Gastroesophageal sphincter (tissue), 4 donors: Measurements from ENCODE around the gene MFAP3. TPM values are rescaled to one million over a fixed set of nuclear protein-coding genes. Genes with fewer than 3 reads are reported as not detected.

Source experiments
- ATAC-seq: fragments of 150-250 bp; one replicate; pipeline ENCODE4 v1.9.1; 2016; ENCODE audit warnings: mild to moderate bottlenecking, moderate library complexity
- H3K27ac ChIP-seq, 4 donors: fragments of 200-600 bp; sonication (generic) in 3 of 4; 1 replicate in 3 of 4; 2 replicates in 1 of 4; pipeline ENCODE4 v1.5.1; 2016 to 2019
- H3K27me3 ChIP-seq: fragments of 200-600 bp; sonication (generic); one replicate; pipeline ENCODE4 v1.5.1; 2019
- H3K36me3 ChIP-seq, 2 donors: fragments of 200-600 bp; sonication (generic); one replicate each; pipeline ENCODE4 v1.5.1; 2019; ENCODE audit warnings: control low read depth in 1 of 2
- H3K4me1 ChIP-seq, 3 donors: fragments of 200-600 bp; sonication (generic); 1 replicate in 2 of 3; 2 replicates in 1 of 3; pipeline ENCODE4 v1.5.1; 2016 to 2019; ENCODE audit warnings: control low read depth in 2 of 3
- H3K4me3 ChIP-seq, 2 donors: fragments of 200-600 bp; sonication (generic); one replicate each; pipeline ENCODE4 v1.5.1; 2019; ENCODE audit warnings: mild to moderate bottlenecking in 1 of 2, moderate library complexity in 1 of 2
- H3K9me3 ChIP-seq, 3 donors: fragments of 200-600 bp; sonication (generic); one replicate each; pipeline ENCODE4 v1.5.1; 2017 to 2019; ENCODE audit warnings: control low read depth in 2 of 3
- EP300 ChIP-seq: sonication (generic); formaldehyde crosslinking; IDR thresholded peaks from one replicate; pipeline ENCODE4 v1.6.1; 2017; ENCODE audit warnings: antibody characterized with exemption, mild to moderate bottlenecking
- POLR2A ChIP-seq, 2 donors: fragments of 450-650 bp; IDR thresholded peaks; one replicate each; pipeline ENCODE4 v1.6.1; 2017; ENCODE audit warnings: antibody characterized with exemption in 2 of 2, mild to moderate bottlenecking in 2 of 2, moderate library complexity in 1 of 2
- POLR2AphosphoS5 ChIP-seq: sonication (generic); formaldehyde crosslinking; IDR thresholded peaks from one replicate; pipeline ENCODE4 v1.6.1; 2017; ENCODE audit warnings: antibody characterized with exemption
- WGBS, 2 donors: methylation state at CpG; one replicate each; pipeline ENCODE4 v1.1.5; 2018; ENCODE audit warnings: low coverage in 1 of 2; 5-methylcytosine and 5-hydroxymethylcytosine counted together
- total RNA-seq, 4 donors: library from RNA; depleted of rRNA; stranded (reverse); fragments of >200 nt; gene quantifications; one replicate each; pipeline ENCODE4 v1.1.0, GENCODE V29; 2016
- TF ChIP-seq, protein P1 (sequence below), 4 experiments: fragments of 200-600 bp in 2 of 4; fragments of 450-650 bp in 2 of 4; sonication (generic) in 1 of 4; IDR thresholded peaks; one replicate each; pipeline ENCODE4 v1.5.1; 2017 to 2019; ENCODE audit warnings: antibody characterized with exemption in 4 of 4, mild to moderate bottlenecking in 2 of 4, moderate library complexity in 2 of 4

Gene MFAP3
- total RNA-seq, 4 donors from 2014 or later, result 25.7 to 36.9 (median 27.0) TPM

DNA sequence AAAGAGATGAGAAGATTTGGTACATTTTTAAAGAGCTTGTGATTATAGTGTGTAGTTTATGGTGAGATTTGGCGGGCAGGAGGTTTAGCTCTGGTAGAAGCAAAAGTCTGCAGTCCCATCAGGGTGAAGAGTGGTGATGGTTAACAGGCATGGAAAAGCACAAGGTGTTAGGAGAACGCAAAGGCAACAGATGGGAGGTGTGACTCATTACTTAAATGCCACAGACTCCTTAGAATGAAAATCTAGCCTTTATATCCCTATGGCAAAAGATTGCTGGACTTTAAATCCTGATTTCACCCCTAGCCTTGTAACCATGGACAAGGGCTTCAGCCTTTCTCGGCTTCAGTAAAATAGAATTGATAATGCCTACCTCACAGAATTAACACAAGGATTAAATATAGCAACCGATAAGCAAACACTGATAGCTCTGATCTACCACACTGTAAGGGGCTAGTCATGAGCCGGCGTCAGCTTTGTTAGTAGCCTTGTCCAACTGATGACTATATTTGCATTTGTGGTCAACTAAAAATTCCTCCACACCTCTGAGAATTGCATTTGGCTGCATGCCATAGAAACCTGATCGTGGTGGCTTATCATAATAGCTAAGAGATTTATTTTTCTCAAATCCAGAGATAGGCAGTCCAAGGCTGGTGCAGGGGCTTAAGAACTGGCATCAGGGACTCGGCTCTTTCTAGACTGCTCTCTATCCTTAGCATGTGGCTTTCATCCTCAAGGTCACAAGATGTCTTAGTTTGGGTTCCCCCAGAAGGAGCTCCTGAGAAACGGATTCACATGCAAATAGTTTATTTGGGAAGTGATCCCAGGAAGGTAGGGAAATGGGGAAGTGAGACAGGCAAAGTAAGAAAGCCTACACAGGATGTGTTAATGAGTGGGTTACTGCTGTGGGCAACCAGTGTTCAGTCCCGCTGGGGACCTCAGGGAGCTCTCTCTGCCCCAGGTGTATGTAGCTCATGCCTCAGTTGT, 19.6 kb downstream of the MFAP3 start:
- TF ChIP-seq EP300 (no peak), POLR2AphosphoS5 (no peak), POLR2A (IDR thresholded peaks at IDR 0.05) (no peak)
- TF ChIP-seq, protein P1, sequence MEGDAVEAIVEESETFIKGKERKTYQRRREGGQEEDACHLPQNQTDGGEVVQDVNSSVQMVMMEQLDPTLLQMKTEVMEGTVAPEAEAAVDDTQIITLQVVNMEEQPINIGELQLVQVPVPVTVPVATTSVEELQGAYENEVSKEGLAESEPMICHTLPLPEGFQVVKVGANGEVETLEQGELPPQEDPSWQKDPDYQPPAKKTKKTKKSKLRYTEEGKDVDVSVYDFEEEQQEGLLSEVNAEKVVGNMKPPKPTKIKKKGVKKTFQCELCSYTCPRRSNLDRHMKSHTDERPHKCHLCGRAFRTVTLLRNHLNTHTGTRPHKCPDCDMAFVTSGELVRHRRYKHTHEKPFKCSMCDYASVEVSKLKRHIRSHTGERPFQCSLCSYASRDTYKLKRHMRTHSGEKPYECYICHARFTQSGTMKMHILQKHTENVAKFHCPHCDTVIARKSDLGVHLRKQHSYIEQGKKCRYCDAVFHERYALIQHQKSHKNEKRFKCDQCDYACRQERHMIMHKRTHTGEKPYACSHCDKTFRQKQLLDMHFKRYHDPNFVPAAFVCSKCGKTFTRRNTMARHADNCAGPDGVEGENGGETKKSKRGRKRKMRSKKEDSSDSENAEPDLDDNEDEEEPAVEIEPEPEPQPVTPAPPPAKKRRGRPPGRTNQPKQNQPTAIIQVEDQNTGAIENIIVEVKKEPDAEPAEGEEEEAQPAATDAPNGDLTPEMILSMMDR (IDR thresholded peaks at IDR 0.05), result no peak
- Histone ChIP-seq H3K36me3 (peaks cover 2 to 30% of the 10 kb centered on the region in 2 donors), H3K4me3 (no peak overlapping the region), H3K4me1 (peaks cover 0 to 12% (median 0%) of the 10 kb centered on the region in 3 donors), H3K9me3 (no peaks in the 10 kb centered on the region), H3K27me3 (no peaks in the 10 kb centered on the region), H3K27ac (no peak overlapping the region)
- ATAC-seq, result no peak
- WGBS, 2 donors, result 71 to 74% methylated on average over 8 to 10 of the region's 10 CpGs

DNA sequence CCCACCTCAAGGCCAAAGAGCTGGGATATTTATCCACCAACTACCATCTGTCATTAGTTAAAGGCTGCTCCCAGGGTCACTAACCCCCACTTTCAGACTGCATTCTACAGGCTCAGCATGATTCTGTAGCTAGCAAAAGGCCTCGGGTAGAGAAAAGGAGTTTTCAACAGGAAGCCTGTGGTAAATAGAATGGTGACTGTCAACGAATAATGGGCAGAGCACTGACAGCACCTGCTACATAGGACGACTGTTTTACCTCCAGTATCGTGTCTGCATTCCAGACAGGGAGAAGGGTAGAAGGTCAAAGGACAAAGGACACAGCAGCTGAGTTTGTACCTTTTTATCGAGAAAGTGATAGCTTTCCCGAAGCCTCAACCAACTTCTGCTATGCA, 20.3 kb downstream of the MFAP3 start:
- ATAC-seq, result no peak

DNA sequence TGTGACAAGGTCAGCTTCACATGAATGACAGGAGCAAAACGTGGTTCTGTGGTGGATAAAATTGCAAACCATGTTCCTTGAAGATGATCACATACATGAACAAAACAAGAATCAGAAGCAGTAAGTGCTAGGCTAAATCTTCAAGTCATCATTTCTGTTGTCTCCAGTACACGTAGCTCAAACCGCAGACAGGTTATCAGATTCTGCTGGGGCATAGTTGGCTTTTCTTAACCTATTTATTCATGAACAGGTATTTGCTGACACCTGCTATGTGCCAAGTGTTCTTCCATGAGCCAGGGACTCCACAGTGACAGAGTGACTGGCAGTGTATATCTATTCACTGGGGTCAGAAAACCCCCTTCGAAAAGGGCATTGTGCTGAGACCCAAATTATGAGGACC, 20.8 kb downstream of the MFAP3 start:
- no peak for ATAC-seq
- Histone ChIP-seq H3K9me3 (no peaks in the 10 kb centered on the region), H3K27me3 (no peaks in the 10 kb centered on the region), H3K4me1 (peaks cover 0 to 12% (median 0%) of the 10 kb centered on the region in 3 donors), H3K4me3 (no peak overlapping the region), H3K36me3 (peaks cover 0 to 18% of the 10 kb centered on the region in 2 donors), H3K27ac (no peak overlapping the region)
- TF ChIP-seq EP300, result no peak
- TF ChIP-seq, protein P1 (IDR thresholded peaks at IDR 0.05), result no peak
- TF ChIP-seq POLR2A (IDR thresholded peaks at IDR 0.05), result no peak
- no peak for TF ChIP-seq POLR2AphosphoS5
- 79 to 100% methylated on average over 2 to 3 of the region's 4 CpGs for WGBS, 2 donors

More for the DNA sequence above, 20.3 kb downstream of the MFAP3 start:
- no peaks in the 10 kb centered on the region for H3K9me3 ChIP-seq
- H3K4me3 ChIP-seq, result no peak overlapping the region
- H3K36me3 ChIP-seq, result peaks cover 1 to 23% of the 10 kb centered on the region in 2 donors
- TF ChIP-seq, protein P1 (IDR thresholded peaks at IDR 0.05), result no peak
- TF ChIP-seq POLR2A (IDR thresholded peaks at IDR 0.05) (no peak), POLR2AphosphoS5 (no peak), EP300 (no peak)
- H3K4me1 ChIP-seq, result peaks cover 0 to 12% (median 0%) of the 10 kb centered on the region in 3 donors
- no peak overlapping the region for H3K27ac ChIP-seq
- H3K27me3 ChIP-seq, result no peaks in the 10 kb centered on the region
- 50 to 60% methylated on average over 4 to 6 of the region's 6 CpGs for WGBS, 2 donors

DNA sequence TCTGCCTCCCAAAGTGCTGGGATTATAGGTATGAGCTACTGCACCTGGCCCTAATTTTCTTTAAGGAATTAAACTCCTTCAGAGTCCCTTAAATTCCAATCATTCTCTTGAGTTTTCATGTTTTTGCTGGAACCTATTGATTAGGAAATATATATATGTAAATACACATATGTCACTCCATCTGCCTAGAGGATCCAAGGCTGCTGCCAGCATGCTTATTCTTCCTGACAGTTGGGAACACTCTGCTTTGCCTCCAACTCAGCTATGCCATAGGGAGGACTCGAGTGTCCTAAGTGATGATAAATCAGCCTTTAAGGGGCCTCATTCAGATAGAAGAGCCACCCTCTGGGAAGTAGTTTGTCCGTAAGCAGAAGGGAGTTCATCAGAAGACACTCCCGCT, 21.8 kb downstream of the MFAP3 start:
- H3K4me3 ChIP-seq, result no peak overlapping the region
- no peak overlapping the region for H3K27ac ChIP-seq
- no peak for TF ChIP-seq POLR2AphosphoS5
- TF ChIP-seq POLR2A (IDR thresholded peaks at IDR 0.05), result no peak
- TF ChIP-seq, protein P1 (IDR thresholded peaks at IDR 0.05), result no peak
- TF ChIP-seq EP300, result no peak
- no peak for ATAC-seq
- H3K36me3 ChIP-seq, result peaks cover 0 to 7% of the 10 kb centered on the region in 2 donors
- H3K9me3 ChIP-seq, result no peaks in the 10 kb centered on the region
- WGBS, 2 donors, result 81 to 83% methylated on average over 1 to 3 of the region's 3 CpGs
- H3K4me1 ChIP-seq, result peaks cover 0 to 12% (median 0%) of the 10 kb centered on the region in 3 donors
- H3K27me3 ChIP-seq, result no peaks in the 10 kb centered on the region

DNA sequence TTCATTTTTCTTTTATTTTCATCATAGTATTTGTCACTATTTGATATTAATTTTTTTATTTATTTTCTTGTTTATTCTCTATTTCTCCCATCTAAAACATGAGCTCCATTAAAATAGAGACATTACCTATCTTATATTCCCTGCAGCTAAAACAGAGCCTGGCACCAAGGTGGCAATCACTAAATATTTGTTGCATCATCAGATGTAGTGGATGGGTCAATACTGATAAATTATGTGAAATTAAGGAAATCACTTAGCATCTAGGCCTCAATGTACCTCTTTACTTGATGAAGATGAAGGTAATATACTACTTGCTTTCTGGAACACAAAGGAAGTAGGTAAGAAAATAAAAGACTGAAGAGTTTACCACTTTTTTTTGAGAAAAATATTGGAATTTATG, 24.6 kb downstream of the MFAP3 start:
- Histone ChIP-seq H3K9me3 (no peaks in the 10 kb centered on the region), H3K27ac (no peak overlapping the region), H3K4me3 (no peak overlapping the region), H3K36me3 (peaks cover 0 to 5% of the 10 kb centered on the region in 2 donors), H3K4me1 (peaks cover 0 to 6% (median 0%) of the 10 kb centered on the region in 3 donors), H3K27me3 (no peaks in the 10 kb centered on the region)
- TF ChIP-seq POLR2A (IDR thresholded peaks at IDR 0.05) (no peak), POLR2AphosphoS5 (no peak), EP300 (no peak)
- TF ChIP-seq, protein P1 (IDR thresholded peaks at IDR 0.05), result no peak
- ATAC-seq, result no peak
